ENCODE results near the gene SVIL.

DNA sequence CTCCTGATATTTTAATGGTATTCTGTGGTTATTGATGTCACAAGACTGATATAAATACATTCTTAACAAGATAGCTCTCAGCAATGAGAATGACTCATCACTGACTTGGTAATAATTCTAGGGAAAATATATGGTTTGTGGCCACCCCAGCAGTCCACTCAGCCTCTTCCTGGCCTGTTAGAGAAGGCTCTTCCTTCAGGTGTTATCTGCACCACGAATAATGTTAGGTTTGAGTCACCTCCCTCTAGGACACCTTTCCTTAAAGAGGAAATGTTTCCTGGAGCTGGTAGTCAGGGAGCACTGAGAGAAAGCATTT lies 163.3 kb downstream of the SVIL start:
- no peak for TF ChIP-seq POGZ (CRISPR knock-in tag; IDR thresholded peaks at IDR 0.05)
- no peak for TF ChIP-seq FOXJ3 (CRISPR knock-in tag; IDR thresholded peaks at IDR 0.05; ENCODE audit: borderline replicate concordance)
- TF ChIP-seq ZBED4 (CRISPR knock-in tag; IDR thresholded peaks at IDR 0.05; ENCODE audit: borderline replicate concordance) = no peak
- no peak for TF ChIP-seq TOE1 (CRISPR knock-in tag; IDR thresholded peaks at IDR 0.05)
- TF ChIP-seq SP5 (CRISPR knock-in tag; IDR thresholded peaks at IDR 0.05; ENCODE audit: borderline replicate concordance, low read depth) = no peak
- no peak for TF ChIP-seq HNF4A (CRISPR knock-in tag; IDR thresholded peaks at IDR 0.05)
- TF ChIP-seq EP300 (IDR thresholded peaks at IDR 0.05; ENCODE audit: low read depth in 2 of 2, low read length in 2 of 2) = no peak
- no peak for TF ChIP-seq EP300 (CRISPR knock-in tag; IDR thresholded peaks at IDR 0.05; ENCODE audit: borderline replicate concordance)
- no peak for TF ChIP-seq EZH2 (conservative IDR thresholded peaks at IDR 0.05; ENCODE audit: low read depth, low read length)
- no peak for TF ChIP-seq SIN3A (IDR thresholded peaks at IDR 0.05; ENCODE audit: borderline replicate concordance, low read depth, low read length)
- TF ChIP-seq BHLHE40 (IDR thresholded peaks at IDR 0.05; ENCODE audit: low read length) = no peak
- no peak for TF ChIP-seq ZNF800 (CRISPR knock-in tag; IDR thresholded peaks at IDR 0.05)
- no peak for TF ChIP-seq ZBTB1 (CRISPR knock-in tag; IDR thresholded peaks at IDR 0.05; ENCODE audit: borderline replicate concordance)
- TF ChIP-seq CTCF (CRISPR knock-in tag; IDR thresholded peaks at IDR 0.05) = no peak
- TF ChIP-seq POLR2A (IDR thresholded peaks at IDR 0.05; ENCODE audit: insufficient read depth in 1 of 2, low read depth in 2 of 2, low read length in 2 of 2) = no peak
